H1 (cell line): ENCODE measurements around the gene ROR1.

Experiments
- ASH2L ChIP-seq: fragments of 200-600, 300-600 bp; sonication (generic); IDR thresholded peaks from one replicate; pipeline ENCODE4 v1.7.1; 2017; ENCODE audit warnings: low read length
- CBX8 ChIP-seq: fragments of 300-800, 300-1000 bp; sonication (generic); IDR thresholded peaks from 2 replicates; pipeline ENCODE4 v1.7.1; 2016; ENCODE audit warnings: low read depth, low read length, borderline replicate concordance
- CEBPB ChIP-seq: IDR thresholded peaks from 2 replicates; pipeline ENCODE4 v1.6.1; 2012; ENCODE audit warnings: low read depth, low read length
- EZH2 ChIP-seq: fragments of 200-600 bp; sonication (generic); IDR thresholded peaks from 2 replicates; pipeline ENCODE4 v1.7.1; 2012; ENCODE audit warnings: low read depth, mild to moderate bottlenecking, moderate library complexity, low read length, inconsistent platforms; ENCODE audit not compliant: severe bottlenecking
- GABPA ChIP-seq: IDR thresholded peaks from 2 replicates; pipeline ENCODE4 v1.6.1; 2011; ENCODE audit warnings: mild to moderate bottlenecking, low read length, moderate library complexity, borderline replicate concordance; ENCODE audit not compliant: insufficient read depth
- JUND ChIP-seq: IDR thresholded peaks from 2 replicates; pipeline ENCODE4 v1.6.1; 2011; ENCODE audit warnings: mild to moderate bottlenecking, improper control_type of control experiment, low read length
- MAX ChIP-seq: IDR thresholded peaks from 2 replicates; pipeline ENCODE4 v1.6.1; 2012; ENCODE audit warnings: inconsistent platforms
- POLR2A ChIP-seq, 2 experiments: IDR thresholded peaks; 1 replicate in 1 of 2; 2 replicates in 1 of 2; pipeline ENCODE4 v1.6.1; 2011; ENCODE audit warnings: low read depth in 2 of 2, low read length in 2 of 2, mild to moderate bottlenecking in 2 of 2; ENCODE audit errors: control extremely low read depth in 1 of 2
- RBBP5 ChIP-seq: IDR thresholded peaks from 2 replicates; pipeline ENCODE4 v1.7.1; 2012; ENCODE audit warnings: low read depth, mild to moderate bottlenecking, inconsistent platforms, low read length, moderate library complexity, borderline replicate concordance
- RNF2 ChIP-seq: fragments of 200-900, 300-1000 bp; sonication (generic); IDR thresholded peaks from 2 replicates; pipeline ENCODE4 v1.7.1; 2016; ENCODE audit warnings: borderline replicate concordance, low read depth, mild to moderate bottlenecking, antibody characterized with exemption, low read length; ENCODE audit not compliant: poor library complexity, severe bottlenecking; ENCODE audit errors: missing control alignments
- SIN3A ChIP-seq, 2 experiments: IDR thresholded peaks in 1 of 2; conservative IDR thresholded peaks in 1 of 2; 2 replicates each; pipeline ENCODE4 v1.6.1; 2011 to 2012; ENCODE audit warnings: low read length in 2 of 2, improper control_type of control experiment in 1 of 2, low read depth in 1 of 2, mild to moderate bottlenecking in 1 of 2
- SP4 ChIP-seq: IDR thresholded peaks from 2 replicates; pipeline ENCODE4 v1.6.1; 2012; ENCODE audit warnings: low read length, inconsistent platforms
- TCF12 ChIP-seq: IDR thresholded peaks from 2 replicates; pipeline ENCODE4 v1.6.1; 2011; ENCODE audit warnings: low read depth, mild to moderate bottlenecking, low read length
- TF ChIP-seq, protein P1 (sequence below), 3 experiments: IDR thresholded peaks; 1 replicate in 2 of 3; 2 replicates in 1 of 3; pipeline versions ENCODE4 v1.5.1 to v1.6.1; 2011; ENCODE audit warnings: low read length in 3 of 3, mild to moderate bottlenecking in 3 of 3, inconsistent platforms in 2 of 3, low read depth in 1 of 3, moderate library complexity in 1 of 3; ENCODE audit not compliant: insufficient read depth in 1 of 3; ENCODE audit errors: control extremely low read depth in 1 of 3

DNA sequence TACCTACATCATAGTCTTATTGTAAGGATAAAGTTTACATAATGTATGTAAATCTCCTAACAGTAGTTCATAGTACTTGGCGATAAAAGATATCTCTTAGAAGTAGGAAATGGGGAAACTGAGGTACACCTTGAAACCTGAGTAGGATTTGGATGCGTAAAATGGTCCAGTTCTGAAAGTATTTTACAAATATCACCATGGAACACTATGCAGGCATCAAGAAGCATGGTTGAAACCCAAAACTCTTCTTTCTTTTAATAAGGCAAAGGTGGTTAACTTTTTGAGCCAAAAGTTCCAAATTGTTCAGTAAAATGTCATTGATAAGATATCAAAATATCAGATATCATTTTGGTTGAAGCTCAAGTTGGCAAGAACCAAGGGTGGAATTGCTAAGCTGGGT, 46.0 kb downstream of the ROR1 start:
- TF ChIP-seq GABPA (no peak), ASH2L (no peak), POLR2A (IDR thresholded peaks at IDR 0.05; ENCODE audit: control extremely low read depth in 1 of 2, low read depth in 2 of 2, low read length in 2 of 2) (no peak), EZH2 (no peak), TCF12 (no peak), CBX8 (no peak), SIN3A (conservative IDR thresholded peaks at IDR 0.05 in 1 of 2, IDR thresholded peaks at IDR 0.05 in 1 of 2; ENCODE audit: low read depth in 1 of 2, low read length in 2 of 2) (no peak), RNF2 (no peak), MAX (no peak), RBBP5 (no peak), JUND (no peak), SP4 (no peak), CEBPB (no peak)
- TF ChIP-seq, protein P1, sequence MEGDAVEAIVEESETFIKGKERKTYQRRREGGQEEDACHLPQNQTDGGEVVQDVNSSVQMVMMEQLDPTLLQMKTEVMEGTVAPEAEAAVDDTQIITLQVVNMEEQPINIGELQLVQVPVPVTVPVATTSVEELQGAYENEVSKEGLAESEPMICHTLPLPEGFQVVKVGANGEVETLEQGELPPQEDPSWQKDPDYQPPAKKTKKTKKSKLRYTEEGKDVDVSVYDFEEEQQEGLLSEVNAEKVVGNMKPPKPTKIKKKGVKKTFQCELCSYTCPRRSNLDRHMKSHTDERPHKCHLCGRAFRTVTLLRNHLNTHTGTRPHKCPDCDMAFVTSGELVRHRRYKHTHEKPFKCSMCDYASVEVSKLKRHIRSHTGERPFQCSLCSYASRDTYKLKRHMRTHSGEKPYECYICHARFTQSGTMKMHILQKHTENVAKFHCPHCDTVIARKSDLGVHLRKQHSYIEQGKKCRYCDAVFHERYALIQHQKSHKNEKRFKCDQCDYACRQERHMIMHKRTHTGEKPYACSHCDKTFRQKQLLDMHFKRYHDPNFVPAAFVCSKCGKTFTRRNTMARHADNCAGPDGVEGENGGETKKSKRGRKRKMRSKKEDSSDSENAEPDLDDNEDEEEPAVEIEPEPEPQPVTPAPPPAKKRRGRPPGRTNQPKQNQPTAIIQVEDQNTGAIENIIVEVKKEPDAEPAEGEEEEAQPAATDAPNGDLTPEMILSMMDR (IDR thresholded peaks at IDR 0.05; ENCODE audit: control extremely low read depth in 1 of 3, insufficient read depth in 1 of 3, low read depth in 1 of 3, low read length in 3 of 3): no peak
